ENCODE measurements around the gene JADE2.
"Not testable (repeated sequence)": the region's sequence is repeated elsewhere in the genome, so short reads cannot be mapped to it uniquely, and the experiment has no call there.

JADE2 gene

DNA sequence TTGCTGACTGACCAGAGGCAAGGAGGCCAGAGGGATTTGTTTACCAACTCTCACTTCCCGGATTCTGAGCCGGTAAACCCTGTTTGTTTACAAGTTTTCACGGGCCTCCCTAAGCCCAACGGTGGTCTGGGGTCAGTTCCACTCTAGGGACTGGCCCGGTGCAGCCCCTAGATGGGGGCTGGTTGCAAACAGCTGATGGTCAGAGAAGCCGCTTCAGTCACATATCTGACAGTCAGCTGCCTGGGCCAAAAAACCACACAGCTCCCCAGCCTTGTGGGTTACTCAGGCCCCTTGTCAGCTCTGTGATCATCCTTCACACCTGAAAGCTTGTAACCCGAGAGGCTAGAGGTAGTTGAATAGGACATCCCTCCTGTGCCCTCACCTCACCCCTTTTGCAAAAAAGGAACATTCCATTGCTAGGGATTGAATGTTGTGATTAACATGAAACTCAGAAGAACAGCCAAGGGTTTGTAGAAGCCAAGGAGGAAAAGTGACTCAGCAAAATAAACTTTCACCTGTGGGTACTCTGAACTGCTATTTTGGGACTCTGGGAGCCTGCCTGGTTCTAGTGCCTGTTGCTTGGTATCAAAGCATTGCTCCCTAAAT lies 66.8 kb downstream of the JADE2 start:
- DNase-seq (ENCODE audit: low read depth), result no peak

DNA sequence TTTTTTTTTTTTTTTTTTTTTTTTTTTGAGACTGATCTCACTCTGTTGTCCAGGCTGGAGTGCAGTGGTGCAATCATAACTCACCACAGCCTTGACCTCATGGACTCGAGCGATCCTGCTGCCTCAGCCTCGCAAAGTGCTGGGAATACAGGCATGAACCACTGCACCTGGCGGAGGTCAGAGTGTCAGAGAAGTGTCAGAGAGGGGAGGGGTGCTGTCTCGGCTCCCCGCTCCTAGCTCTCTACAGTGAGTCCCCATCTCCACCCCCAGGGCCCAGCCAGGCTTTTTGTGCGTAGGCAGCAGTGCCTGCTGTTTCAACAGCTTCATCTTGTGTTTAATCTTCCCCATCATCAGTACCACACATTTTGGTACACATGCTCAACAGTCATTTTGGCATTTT lies 68.9 kb downstream of the JADE2 start:
- no peak for DNase-seq (ENCODE audit: low read depth)

DNA sequence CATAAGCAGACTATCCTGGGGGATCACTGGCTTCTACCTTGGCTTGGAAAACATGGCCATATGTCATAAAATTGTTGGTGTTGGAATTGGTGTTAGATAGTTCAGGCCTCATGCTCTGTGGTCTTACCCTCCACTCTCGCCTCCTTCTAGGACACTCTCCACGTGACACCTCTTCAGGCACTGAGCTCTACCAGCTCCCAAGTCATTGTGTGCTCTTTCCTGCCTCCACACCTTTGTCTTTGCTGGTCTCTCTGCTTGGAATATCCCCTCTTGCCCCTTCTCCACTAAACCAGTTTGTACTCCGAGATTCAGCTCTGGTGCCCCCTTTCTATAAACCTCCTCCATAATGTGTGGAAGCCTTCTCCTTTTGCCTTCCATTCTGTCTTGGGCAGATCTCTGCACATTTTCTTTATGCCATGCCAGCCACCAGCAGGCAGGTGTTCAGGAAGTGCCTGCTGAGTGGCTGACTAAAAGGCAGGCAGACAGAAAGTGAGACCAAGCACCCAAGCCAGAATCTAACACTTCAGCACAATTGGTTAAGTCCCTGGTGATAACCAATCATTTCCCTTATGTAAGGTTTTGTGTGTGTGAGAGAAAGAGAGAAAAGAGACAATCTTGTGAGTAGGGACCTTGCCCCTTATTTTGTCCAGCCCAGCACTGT lies 69.5 kb downstream of the JADE2 start:
- DNase-seq (ENCODE audit: low read depth), result no peak

DNA sequence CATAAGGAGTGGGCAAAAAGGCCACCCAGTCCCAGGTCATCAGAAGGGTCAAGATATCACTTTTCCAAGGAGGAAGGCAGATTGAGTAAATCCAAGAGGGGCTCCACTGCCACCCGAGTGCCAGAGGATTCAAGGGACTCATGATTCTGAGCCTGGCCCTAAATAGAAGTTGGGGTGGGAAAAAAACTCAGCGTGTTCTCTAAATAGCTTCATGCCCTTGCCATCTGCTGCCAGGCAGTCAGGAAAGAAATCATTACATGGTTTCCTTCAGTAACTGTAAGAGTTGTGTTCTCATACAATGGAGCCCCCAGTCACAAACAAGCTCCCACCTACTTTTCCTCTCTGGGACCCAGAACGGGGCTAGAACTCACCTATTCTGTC lies 70.0 kb downstream of the JADE2 start:
- DNase-seq (ENCODE audit: low read depth), result no peak

DNA sequence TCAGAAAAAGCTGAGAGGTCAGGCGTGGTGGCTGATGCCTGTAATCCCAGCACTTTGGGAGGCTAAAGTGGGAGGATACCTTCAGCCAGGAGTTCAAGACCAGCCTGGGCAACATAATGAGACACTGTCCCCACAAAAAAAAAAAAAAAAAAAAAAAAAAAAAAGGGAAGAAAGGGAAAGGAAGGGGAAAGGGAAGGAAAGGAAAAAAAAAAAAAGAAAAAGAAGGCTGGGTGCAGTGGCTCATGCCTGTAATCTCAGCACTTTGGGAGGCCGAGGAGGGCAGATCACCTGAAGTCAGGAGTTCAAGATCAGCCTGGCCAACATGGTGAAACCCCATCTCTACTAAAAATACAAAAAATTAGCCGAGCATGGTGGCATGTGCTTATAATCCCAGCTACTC lies 74.3 kb downstream of the JADE2 start:
- DNase-seq (ENCODE audit: low read depth), result not testable (repeated sequence)

DNA sequence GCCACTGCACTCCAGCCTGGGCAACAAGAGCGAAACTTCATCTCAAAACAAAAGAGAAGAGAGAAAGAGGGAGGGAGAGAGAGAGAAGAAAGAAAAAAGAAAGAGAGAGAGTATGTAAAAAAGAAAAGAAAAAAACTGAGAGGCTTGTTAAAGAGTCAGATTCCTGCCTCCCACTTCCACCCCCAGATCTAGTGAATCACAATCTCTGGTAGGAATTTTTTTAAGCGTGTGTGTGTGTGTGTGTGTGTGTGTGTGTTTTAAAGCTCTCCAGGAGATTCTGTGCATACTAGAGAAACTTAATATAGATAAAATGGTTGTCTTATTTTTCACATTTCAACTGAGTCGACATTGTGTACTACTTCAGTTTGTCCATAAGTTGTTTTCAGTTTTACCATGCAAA lies 75.1 kb downstream of the JADE2 start:
- no peak for DNase-seq (ENCODE audit: low read depth)

DNA sequence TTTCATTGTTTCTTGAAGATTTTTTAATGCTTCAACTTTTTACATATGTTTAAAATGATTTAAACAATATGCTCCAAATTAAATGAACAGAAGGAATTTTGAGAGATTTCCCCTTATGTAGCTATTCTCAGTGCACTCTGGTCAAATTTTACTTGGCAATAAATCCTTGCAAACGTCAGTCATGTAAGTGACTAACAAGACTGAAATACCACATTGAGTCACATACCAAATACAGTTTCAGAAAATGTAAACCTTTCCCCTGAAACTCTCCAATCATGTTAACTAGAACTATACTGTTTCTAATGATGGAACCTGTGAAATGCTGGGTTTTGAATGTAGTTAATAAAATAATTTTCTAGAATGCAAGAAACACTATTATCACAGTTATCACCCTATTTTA lies 77.6 kb downstream of the JADE2 start:
- DNase-seq (ENCODE audit: low read depth), result no peak

DNA sequence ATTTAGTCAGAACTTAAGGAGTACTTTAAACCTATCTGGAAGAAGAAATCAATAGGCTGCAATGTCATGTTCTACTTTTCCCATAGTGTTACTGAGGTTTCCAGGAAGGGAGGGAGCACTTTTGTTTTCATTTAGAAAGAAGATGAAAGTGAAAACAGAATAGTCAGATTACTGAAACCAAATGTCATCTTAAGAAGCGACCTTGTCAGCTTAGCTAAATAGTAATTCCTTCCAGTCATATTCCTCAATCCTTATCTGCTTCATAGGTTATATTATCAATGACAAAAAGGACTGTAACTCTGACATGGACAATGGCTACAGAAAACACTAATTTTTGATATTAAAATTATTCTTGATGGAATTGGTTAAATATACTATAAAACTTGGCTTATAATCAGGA lies 79.4 kb downstream of the JADE2 start:
- DNase-seq (ENCODE audit: low read depth), result no peak

DNA sequence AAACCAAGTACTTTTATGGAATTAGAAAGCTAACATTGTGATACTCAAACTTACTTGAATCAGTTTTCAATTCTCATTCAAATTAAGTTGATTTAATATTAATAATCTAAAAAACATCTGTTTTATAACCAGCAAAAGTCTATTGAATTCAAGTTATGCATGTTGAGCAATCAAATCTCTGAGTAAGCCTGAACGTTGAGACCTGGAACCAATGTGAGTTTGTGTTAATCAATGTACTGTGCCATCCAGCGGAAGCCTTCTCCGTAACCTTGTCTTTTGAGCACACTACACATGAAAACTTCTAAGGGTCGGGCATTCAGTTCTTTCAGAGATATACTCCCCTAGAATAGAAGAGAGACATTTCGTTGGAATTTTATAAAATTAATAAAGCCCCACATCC lies 81.3 kb downstream of the JADE2 start:
- DNase-seq (ENCODE audit: low read depth), result no peak

DNA sequence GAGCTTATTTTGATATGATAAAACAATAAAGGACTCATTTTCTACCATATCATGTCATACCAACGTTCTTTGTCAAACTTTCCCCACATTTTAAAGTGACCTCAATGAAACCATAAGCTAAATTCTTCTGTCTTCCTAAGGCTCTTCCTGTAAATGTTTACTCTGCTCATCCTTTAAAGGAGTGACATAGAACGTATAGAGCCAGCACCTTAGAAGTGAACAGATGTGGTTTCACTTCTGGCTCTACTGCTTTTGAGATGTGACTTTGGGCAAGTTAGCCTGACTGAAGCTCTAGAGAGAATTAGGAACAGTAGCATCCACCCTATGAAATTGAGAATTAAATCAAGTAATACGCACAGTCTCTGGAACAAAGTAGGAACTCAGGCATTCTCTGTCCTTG lies 83.1 kb downstream of the JADE2 start:
- no peak for DNase-seq (ENCODE audit: low read depth)

DNA sequence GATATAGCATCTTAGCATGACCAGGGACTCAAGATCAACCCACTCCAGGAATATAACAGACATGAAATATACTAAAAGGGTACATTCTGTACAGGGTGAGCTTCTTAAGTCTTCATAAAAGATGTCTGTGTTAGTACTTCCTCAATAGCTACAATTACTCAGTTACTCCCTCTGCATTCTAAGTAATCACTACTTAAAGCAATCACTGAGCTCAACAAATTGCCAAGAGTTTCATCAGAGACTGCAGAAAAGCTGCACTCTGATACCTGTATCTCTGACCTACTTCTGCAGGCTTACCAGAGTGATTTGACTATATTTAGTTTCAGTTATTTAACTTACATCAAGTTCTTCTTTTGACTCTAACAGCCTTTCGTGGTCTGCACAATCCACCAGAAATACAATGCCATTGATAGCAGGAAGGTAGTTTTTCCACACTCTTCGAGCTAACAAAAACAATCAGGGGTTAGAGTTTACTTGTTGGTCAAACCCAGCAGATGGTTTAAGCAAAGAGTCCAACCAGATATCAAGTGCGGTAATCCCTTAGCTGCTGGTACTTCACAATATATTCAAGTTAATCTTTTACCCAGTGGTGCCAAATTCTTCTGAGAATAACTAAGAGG lies 83.9 kb downstream of the JADE2 start:
- no peak for DNase-seq (ENCODE audit: low read depth)

DNA sequence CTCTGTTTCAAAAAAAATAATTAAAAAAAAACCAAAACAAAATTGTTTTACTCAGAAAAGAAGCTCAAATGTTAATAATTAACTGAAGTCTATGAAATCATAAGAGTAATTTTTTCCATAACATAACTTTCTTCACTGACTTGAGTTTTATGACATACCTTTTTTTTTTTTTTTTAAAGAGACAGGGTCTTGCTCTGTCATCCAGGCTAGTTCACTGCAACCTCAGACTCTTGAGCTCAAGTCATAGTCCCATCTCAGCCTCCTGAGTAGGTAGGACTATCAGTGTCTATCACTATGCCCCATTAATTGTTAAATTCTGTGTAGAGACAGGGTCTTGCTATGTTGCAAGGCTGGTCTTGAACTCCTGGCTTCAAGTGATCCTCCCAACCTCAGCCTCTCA lies 85.3 kb downstream of the JADE2 start:
- no peak for DNase-seq (ENCODE audit: low read depth)

DNA sequence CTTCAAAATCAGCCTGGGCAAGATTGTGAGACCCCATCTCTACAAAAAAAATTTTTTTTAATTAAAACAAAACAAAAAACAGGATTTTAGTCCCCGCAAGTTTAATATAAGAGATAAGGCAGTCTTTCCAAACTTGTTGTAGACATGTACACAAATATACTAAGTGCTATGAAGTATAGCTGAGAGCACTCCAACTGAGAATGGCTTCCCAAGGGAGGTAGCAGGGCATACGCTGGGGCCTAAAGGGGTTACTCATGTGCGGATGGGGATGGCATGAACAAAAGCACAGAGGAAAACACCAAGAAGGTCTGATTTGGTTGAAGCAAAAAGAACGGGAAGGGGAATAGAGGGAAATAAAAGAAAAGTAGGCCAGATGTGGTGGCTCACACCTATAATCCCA lies 86.0 kb downstream of the JADE2 start:
- no peak for DNase-seq (ENCODE audit: low read depth)

DNA sequence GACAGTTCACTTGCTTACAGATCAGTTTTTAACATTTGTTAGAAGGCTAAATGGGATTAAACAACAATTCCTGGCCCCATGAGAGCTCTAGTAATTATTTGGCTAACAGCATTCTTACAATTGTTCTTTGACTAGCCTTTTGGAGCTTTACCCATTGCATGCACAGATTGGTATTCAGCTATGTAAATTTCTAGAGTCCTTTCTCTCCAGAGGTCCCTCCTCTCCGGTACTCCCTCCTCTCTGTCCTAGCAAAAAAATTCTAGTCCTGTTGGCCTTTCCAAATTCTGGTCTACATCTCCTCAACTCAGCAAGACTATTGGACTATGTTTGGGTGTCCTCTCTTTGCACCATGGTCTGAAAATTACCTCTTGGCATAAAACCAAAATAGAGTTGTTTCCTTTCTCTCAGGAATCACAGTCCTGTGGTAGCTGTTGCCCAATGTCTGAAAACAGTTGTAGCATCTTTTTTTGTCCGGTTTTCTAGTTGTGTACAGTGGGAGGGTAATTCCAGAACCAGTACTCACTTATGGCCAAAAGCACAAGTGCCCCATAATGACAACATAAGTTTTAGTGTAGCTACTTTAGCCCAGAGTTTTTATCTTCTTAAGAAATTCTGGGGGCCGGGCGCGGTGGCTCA lies 89.1 kb downstream of the JADE2 start:
- DNase-seq (ENCODE audit: low read depth), result no peak

DNA sequence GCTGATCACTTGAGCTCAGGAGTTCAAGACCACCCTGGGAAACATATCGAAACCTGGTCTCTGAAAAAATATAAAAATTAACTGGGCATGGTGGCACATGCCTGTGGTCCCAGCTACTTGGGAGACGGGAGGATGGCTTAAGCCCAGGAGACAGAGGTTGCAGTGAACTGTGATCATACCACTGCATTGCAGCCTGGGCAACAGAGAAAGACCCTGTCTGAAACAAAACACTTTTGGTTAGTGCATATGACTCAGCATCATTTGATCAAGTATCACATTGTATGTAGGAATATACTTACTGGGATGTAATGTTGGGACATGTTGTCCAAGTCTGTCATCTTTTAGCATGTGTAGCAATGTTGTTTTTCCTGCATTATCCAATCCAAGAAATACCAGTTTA lies 95.2 kb downstream of the JADE2 start:
- no peak for DNase-seq (ENCODE audit: low read depth)

DNA sequence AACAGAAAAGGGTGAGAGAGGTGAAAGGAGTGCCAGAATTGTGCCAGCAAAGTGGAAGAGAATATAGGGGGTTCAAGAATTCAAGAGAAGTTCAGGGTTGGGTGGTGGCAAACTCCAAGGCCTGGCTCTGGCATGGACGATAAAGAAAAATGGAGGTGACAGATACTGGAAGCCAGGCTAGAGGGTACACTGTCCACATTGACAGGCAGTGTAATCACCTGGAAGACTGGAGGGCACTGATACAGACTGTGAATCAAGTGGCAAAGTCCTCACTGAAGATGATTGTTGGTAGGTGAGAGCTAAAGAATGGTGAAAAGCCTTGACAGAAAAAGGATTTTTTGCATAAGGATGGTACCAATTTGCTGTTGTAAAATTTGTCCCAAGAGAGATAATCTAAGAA lies 100.1 kb downstream of the JADE2 start:
- DNase-seq (ENCODE audit: low read depth), result no peak

DNA sequence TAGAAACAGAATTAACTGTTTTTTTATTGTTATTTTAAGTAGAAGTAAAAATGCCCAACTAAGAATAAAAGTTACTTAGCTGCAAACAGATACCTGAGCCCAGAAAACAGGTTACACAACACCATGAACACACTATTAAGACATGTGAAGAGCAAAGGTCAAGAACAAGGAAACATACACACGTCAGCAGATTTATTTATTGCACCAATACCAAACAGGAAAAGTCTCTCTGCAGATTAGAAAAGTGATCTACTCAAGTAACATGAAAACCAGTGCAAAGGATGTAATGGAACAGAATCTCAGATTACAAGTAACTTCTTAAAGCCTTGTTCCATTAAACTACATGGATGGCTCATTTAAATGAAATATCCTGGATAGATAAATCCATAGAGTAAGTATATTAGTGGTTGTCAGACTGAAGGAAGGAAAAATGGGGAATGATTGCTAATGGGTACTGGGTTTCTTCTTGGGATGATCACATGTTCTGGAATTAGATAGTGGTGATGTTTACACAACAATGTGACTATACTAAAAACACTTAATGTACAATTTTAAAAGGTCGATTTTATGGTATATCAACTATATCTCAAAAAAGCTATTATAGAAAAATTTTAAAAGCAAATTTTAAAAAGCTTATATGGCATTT lies 101.0 kb downstream of the JADE2 start:
- no peak for DNase-seq (ENCODE audit: low read depth)
